ENCODE data around the gene IGF1R.

DNA sequence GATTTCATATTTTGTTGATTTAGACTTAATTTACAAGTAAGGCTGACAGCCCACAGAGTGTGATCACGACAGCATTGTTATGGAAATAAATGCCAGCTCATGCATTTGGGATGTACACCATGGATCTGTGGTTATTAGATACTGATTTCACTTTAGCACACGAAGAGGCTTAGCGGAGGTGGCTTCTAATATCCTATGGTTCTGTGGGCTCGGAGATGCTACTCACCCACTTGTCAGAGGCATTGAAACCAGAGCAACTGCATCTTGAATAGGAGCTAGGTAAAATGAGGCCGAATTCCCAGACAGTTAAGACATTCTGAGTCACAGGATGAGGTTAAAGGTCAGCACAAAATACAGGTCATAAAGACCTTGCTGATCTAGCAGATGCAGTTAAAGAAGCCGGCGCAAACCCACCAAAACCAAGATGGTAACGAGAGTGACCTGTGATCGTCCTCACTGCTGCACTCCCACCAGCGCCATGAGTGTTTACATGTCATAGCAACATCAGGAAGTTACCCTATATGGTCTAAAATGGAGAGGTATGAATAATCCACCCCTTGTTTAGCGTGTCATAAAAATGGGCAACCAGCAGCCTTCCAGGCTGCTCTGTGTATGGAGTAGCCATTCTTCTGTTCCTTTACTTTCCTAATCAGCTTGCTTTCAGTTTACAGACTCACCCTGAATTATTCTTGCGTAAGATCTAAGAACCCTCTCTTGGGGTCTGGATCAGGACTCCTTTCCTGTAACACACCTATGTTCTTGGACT lies 241.8 kb downstream of the IGF1R start:
- no peak for TF ChIP-seq POLR2A (IDR thresholded peaks at IDR 0.05)
- TF ChIP-seq, protein P1, sequence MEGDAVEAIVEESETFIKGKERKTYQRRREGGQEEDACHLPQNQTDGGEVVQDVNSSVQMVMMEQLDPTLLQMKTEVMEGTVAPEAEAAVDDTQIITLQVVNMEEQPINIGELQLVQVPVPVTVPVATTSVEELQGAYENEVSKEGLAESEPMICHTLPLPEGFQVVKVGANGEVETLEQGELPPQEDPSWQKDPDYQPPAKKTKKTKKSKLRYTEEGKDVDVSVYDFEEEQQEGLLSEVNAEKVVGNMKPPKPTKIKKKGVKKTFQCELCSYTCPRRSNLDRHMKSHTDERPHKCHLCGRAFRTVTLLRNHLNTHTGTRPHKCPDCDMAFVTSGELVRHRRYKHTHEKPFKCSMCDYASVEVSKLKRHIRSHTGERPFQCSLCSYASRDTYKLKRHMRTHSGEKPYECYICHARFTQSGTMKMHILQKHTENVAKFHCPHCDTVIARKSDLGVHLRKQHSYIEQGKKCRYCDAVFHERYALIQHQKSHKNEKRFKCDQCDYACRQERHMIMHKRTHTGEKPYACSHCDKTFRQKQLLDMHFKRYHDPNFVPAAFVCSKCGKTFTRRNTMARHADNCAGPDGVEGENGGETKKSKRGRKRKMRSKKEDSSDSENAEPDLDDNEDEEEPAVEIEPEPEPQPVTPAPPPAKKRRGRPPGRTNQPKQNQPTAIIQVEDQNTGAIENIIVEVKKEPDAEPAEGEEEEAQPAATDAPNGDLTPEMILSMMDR (IDR thresholded peaks at IDR 0.05), result no peak
